Endothelial cell of coronary artery (primary cell): ENCODE results near the gene OR2F1. TPM values are rescaled to one million over a fixed set of nuclear protein-coding genes. Genes with fewer than 3 reads are reported as not detected.

Experiments
- total RNA-seq: library from RNA; depleted of rRNA; stranded (reverse); fragments of >200 nt; gene quantifications from 2 replicates; pipeline ENCODE4 v1.2.3, GENCODE V29; 2014

Gene OR2F1
- not detected in 2 replicates for total RNA-seq

GRCh38 chr7:143954544-143954943, at the start of gene OR2F1:
TSS of gene OR2F1 (plus strand) at chr7:143954844. CDS start at chr7:143959971, 5,127 bp downstream.

GRCh38 chr7:143934526-143935325, 19.9 kb upstream of the OR2F1 start, which contains the start of gene OR2F2:
TSS of gene OR2F2 (plus strand) at chr7:143935233. CDS start at chr7:143935233, 0 bp downstream.

GRCh38 chr7:144000020-144000419, 45.4 kb downstream of the OR2F1 start, which contains the start of gene OR6B1:
TSS of gene OR6B1 (plus strand) at chr7:144000320. CDS start at chr7:144003997, 3,677 bp downstream.

Other genes with a start within 250 kb of the OR2F1 start
- 0.18 and 2.2 TPM in 2 replicates for gene CTAGE6, start 197.1 kb upstream of the OR2F1 start, total RNA-seq
- gene TCAF1, start 52.7 kb upstream of the OR2F1 start, total RNA-seq = 20.4 and 48.8 TPM in 2 replicates
- not detected in 2 replicates for gene OR2F2, start 19.6 kb upstream of the OR2F1 start, total RNA-seq
- 0.09 TPM in 1 of 2 replicates, not detected in the other for gene OR6B1, start 45.5 kb downstream of the OR2F1 start, total RNA-seq
- not detected in 2 replicates for gene OR2A5, start 94.1 kb downstream of the OR2F1 start, total RNA-seq
- not detected in 2 replicates for gene OR2A25, start 115.0 kb downstream of the OR2F1 start, total RNA-seq
- gene OR2A12, start 131.4 kb downstream of the OR2F1 start, total RNA-seq = not detected in 2 replicates
- gene OR2A2, start 154.7 kb downstream of the OR2F1 start, total RNA-seq = not detected in 2 replicates
- not detected in 2 replicates for gene OR2A14, start 168.3 kb downstream of the OR2F1 start, total RNA-seq
- gene CTAGE4, start 228.6 kb downstream of the OR2F1 start, total RNA-seq = 0.18 and 0.56 TPM in 2 replicates
- gene ARHGEF35, start 241.0 kb downstream of the OR2F1 start, total RNA-seq = 0.18 and 0.56 TPM in 2 replicates